GM21723 (cell line): ENCODE results near the gene ACAP2.
"Not testable (repeated sequence)": the region's sequence is repeated elsewhere in the genome, so short reads cannot be mapped to it uniquely, and the experiment has no call there.

Experiments
- ATAC-seq: cut with Tn5 transposase; IDR thresholded peaks from one replicate; pipeline ENCODE4 v1.9.1; 2021; ENCODE audit warnings: mild to moderate bottlenecking, moderate library complexity; ENCODE audit not compliant: unreplicated experiment

Gene ACAP2

GRCh38 chr3:195249858-195250464 lies 192.9 kb downstream of the ACAP2 start:
- ATAC-seq, result no peak

GRCh38 chr3:195249057-195249770 lies 193.6 kb downstream of the ACAP2 start:
- no peak for ATAC-seq

GRCh38 chr3:195248281-195248680 lies 194.5 kb downstream of the ACAP2 start:
- ATAC-seq, result no peak

- no peak for ATAC-seq
Observed at GRCh38 chr3:195247863-195248189, 195.0 kb downstream of the ACAP2 start.

- ATAC-seq, result no peak
Observed at GRCh38 chr3:195247086-195247862, 195.5 kb downstream of the ACAP2 start.

- ATAC-seq, result no peak
Observed at GRCh38 chr3:195246581-195246995, 196.2 kb downstream of the ACAP2 start.

GRCh38 chr3:195245531-195245951 lies 197.3 kb downstream of the ACAP2 start:
- ATAC-seq, result no peak

GRCh38 chr3:195241592-195242355 lies 201.0 kb downstream of the ACAP2 start:
- ATAC-seq, result no peak

- no peak for ATAC-seq
Observed at GRCh38 chr3:195240939-195241338, 201.9 kb downstream of the ACAP2 start.

- ATAC-seq, result no peak
Observed at GRCh38 chr3:195240171-195240701, 202.6 kb downstream of the ACAP2 start.

- ATAC-seq, result no peak
Observed at GRCh38 chr3:195239121-195239520, 203.7 kb downstream of the ACAP2 start.

GRCh38 chr3:195238586-195239118 lies 204.2 kb downstream of the ACAP2 start:
- no peak for ATAC-seq

- ATAC-seq, result no peak
Observed at GRCh38 chr3:195238081-195238571, 204.7 kb downstream of the ACAP2 start.

- no peak for ATAC-seq
Observed at GRCh38 chr3:195236801-195237570, 205.8 kb downstream of the ACAP2 start.

- ATAC-seq, result no peak
Observed at GRCh38 chr3:195236076-195236798, 206.6 kb downstream of the ACAP2 start.

- ATAC-seq, result no peak
Observed at GRCh38 chr3:195230244-195230643, 212.6 kb downstream of the ACAP2 start.

GRCh38 chr3:195228886-195229285 lies 213.9 kb downstream of the ACAP2 start:
- ATAC-seq, result not testable (repeated sequence)

GRCh38 chr3:195227871-195228270 lies 214.9 kb downstream of the ACAP2 start:
- no peak for ATAC-seq

GRCh38 chr3:195226900-195227447 lies 215.8 kb downstream of the ACAP2 start:
- no peak for ATAC-seq
